Measurements from ENCODE around the gene DCP1B.

DCP1B gene

DNA sequence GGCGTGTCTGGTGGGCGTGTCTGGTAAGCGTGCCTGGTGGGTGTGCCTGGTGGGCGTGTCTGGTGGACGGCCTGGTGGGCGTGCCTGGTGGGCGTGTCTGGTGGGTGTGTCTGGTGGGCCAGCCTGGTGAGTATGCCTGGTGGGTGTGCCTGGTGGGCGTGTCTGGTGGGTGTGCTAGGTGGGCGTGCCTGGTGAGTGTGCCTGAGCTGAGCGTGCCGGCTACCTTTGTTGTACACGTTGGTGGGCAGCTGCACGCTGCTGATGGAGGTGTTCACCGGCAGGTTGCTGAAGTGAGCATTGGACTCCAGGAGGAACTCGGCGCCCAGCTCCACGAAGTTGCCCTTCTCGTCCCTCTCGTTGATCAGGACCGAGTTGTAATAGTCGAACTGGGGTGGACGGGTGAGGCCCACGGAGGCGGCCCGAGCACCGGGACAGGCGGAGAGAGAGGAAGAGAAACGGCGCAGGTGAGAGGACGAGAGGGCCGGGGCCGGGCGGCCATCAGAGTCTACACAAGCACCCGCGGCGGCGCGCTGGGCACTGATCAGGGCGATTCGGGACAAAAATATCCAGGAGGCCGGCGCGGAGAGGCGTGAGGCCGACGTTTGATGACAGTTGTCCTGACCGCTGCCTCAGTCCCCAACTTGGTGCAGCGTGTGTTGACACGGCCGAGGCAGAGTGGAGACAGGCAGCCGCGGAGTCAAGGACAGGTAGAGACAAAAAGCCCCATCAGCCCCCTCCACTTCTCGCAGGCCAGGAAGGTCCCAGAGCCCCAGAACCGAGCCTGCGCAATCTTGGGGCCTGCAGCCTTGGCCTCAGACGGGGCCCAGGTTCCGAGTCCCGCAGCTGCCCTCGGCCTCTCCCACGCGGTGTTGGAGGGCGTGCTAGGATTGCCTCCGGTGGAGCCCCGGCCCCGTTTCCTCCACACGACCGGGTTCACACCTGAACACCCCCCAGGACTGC is 96.3 kb downstream of the DCP1B start:
- H3K36me3 ChIP-seq (ENCODE audit: control insufficient read depth, insufficient read depth, low read length), result no peaks in the 10 kb centered on the region
- H3K27me3 ChIP-seq (replicated peaks; ENCODE audit: control insufficient read depth, insufficient read depth, low read length, poor library complexity, severe bottlenecking), result no peaks in the 10 kb centered on the region
- DNase-seq, result peak in 1 of 3 donors; percentile 12

DNA sequence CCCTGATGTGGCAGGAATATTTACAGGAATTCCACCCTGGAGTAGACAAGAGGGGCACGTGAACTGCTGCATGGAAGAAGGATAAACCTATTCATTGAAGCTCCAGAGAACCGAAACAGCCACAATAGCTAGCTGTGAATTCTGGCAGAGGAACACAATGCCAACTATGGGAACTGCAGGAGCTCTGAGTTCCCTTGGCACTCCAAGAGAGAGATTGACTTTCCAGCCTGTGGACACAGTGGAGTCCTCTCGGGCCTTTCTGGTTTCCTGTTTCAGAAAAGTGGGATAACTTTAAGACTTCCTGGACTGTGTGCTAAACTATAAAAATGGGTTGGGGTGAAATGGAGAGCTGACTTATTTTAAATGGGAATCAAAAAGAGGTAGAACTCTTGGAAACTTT is 97.7 kb downstream of the DCP1B start:
- DNase-seq, result no peak
- Histone ChIP-seq H3K36me3 (ENCODE audit: control insufficient read depth, insufficient read depth, low read length) (no peaks in the 10 kb centered on the region), H3K27ac (ENCODE audit: insufficient read depth, low read length, poor library complexity, severe bottlenecking) (no peak overlapping the region), H3K27me3 (replicated peaks; ENCODE audit: control insufficient read depth, insufficient read depth, low read length, poor library complexity, severe bottlenecking) (no peaks in the 10 kb centered on the region), H3K4me1 (ENCODE audit: control insufficient read depth, insufficient read depth, low read length, poor library complexity, severe bottlenecking) (peaks cover 2% of the 10 kb centered on the region), H3K9me3 (ENCODE audit: control insufficient read depth, low read length) (no peaks in the 10 kb centered on the region), H3K4me3 (ENCODE audit: insufficient read depth, low read depth, low read length, poor library complexity, severe bottlenecking) (no peak overlapping the region)

More for the DNA sequence above, 96.3 kb downstream of the DCP1B start:
- Histone ChIP-seq H3K4me3 (ENCODE audit: insufficient read depth, low read depth, low read length, poor library complexity, severe bottlenecking) (peak overlapping the region; percentile 25), H3K9me3 (ENCODE audit: control insufficient read depth, low read length) (no peaks in the 10 kb centered on the region), H3K27ac (ENCODE audit: insufficient read depth, low read length, poor library complexity, severe bottlenecking) (no peak overlapping the region), H3K4me1 (ENCODE audit: control insufficient read depth, insufficient read depth, low read length, poor library complexity, severe bottlenecking) (peaks cover 2% of the 10 kb centered on the region)

DNA sequence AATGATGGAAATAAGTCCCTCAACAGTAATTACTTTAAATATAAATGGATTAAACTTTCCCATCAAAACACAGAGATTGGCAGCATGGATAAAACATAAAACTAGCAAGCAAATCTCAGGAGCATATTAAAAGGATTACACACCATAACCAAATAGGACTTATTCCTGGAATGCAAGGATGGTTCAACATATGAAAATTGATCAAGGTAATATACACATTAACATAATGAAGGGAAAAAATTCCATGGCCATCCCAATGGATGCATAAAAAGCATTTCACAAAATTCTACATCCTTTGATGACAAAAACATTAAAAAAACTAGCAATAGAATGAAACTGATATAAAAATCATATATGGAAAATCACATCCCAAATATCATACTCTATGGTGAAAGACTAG is 99.4 kb downstream of the DCP1B start:
- Histone ChIP-seq H3K27ac (ENCODE audit: insufficient read depth, low read length, poor library complexity, severe bottlenecking) (no peak overlapping the region), H3K9me3 (ENCODE audit: control insufficient read depth, low read length) (no peaks in the 10 kb centered on the region), H3K27me3 (replicated peaks; ENCODE audit: control insufficient read depth, insufficient read depth, low read length, poor library complexity, severe bottlenecking) (no peaks in the 10 kb centered on the region), H3K4me3 (ENCODE audit: insufficient read depth, low read depth, low read length, poor library complexity, severe bottlenecking) (no peak overlapping the region), H3K36me3 (ENCODE audit: control insufficient read depth, insufficient read depth, low read length) (no peaks in the 10 kb centered on the region), H3K4me1 (ENCODE audit: control insufficient read depth, insufficient read depth, low read length, poor library complexity, severe bottlenecking) (peaks cover 2% of the 10 kb centered on the region)
- DNase-seq, result no peak

DNA sequence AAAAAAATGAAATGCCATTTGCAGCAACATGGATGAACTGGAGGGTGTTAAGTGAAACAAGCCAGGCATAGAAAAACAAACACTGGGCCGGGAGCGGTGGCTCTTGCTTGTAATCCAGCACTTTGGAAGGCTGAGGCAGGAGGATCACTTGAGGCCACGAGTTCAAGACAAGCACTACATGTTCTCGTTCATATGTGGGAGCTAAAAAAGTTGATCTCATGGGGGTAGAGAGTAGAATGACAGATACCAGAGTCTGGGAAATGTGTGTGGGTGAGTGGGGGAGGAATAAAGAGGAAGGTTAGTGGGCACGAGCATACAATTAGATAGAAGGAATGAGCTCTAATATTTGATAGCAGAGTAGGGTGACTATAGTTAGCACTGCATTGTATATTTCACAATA is 107.3 kb downstream of the DCP1B start:
- DNase-seq, result no peak
- no peaks in the 10 kb centered on the region for H3K27me3 ChIP-seq (replicated peaks; ENCODE audit: control insufficient read depth, insufficient read depth, low read length, poor library complexity, severe bottlenecking)
- no peaks in the 10 kb centered on the region for H3K36me3 ChIP-seq (ENCODE audit: control insufficient read depth, insufficient read depth, low read length)
- no peaks in the 10 kb centered on the region for H3K4me1 ChIP-seq (ENCODE audit: control insufficient read depth, insufficient read depth, low read length, poor library complexity, severe bottlenecking)
- H3K9me3 ChIP-seq (ENCODE audit: control insufficient read depth, low read length), result no peaks in the 10 kb centered on the region
- H3K27ac ChIP-seq (ENCODE audit: insufficient read depth, low read length, poor library complexity, severe bottlenecking), result no peak overlapping the region
- H3K4me3 ChIP-seq (ENCODE audit: insufficient read depth, low read depth, low read length, poor library complexity, severe bottlenecking), result no peak overlapping the region
